HG02678 (cell line): ENCODE measurements around the gene CHPF2.

Source experiments
- ATAC-seq: cut with Tn5 transposase; IDR thresholded peaks from one replicate; pipeline ENCODE4 v1.9.1; 2021; ENCODE audit warnings: mild to moderate bottlenecking, moderate library complexity; ENCODE audit not compliant: unreplicated experiment

The CHPF2 gene

DNA sequence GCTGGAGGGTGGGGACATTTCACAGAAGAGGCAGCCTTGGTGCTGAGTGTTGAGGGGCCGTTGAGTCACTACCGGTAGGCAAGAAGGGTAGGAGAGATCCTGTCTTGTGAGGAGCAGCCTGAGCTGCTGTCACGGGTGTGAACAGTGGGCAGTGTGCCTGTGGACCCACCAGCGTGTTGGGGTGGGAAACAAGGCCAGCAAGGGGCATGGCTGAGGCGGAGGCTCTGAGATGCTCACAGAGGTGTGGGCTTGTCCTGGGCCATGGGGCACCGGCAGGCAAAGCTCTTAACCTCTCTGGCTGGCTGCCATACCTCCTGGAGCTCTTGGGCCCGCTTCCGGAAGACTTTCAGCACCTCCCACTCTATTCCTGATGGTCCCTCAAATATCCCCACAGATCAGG lies 49.8 kb downstream of the CHPF2 start:
- ATAC-seq, result no peak

DNA sequence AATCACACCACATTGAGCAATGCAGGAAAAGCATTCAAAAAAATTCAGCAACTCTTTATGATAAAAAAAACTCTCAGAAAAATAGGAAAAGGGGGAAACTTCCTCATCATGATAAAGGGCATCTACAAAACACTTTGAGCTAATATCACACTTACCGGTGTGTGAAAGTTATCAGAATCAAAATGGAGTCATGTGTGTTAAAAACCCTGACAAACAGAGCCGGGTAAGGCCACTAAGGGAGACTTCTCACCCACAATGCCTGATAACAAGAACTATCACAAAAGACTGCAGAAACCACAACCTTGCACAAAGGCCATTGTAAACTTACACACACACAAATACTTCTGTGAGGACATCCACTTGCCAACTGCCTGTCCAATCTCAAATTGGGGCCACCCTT lies 51.0 kb downstream of the CHPF2 start:
- no peak for ATAC-seq

GRCh38 chr7:151286148-151286547 lies 53.9 kb downstream of the CHPF2 start:
- ATAC-seq, result no peak
